ENCODE data around the gene MUC5B. TPM values are rescaled to one million over a fixed set of nuclear protein-coding genes. Genes with fewer than 3 reads are reported as not detected.

MUC5B gene
- total and polyA plus RNA-seq, 11 donors: 0.01 TPM; not detected in 10

GRCh38 chr11:1299621-1300020 is 76.8 kb downstream of the MUC5B start:
- Histone ChIP-seq H3K9me3 (no peaks in the 10 kb centered on the region), H3K27me3 (no peaks in the 10 kb centered on the region), H3K36me3 (peaks cover 0 to 33% (median 11%) of the 10 kb centered on the region in 9 donors), H3K4me3 (no peak overlapping the region), H3K4me1 (peaks cover 0 to 57% (median 43%) of the 10 kb centered on the region in 12 donors), H3K27ac (peak overlapping the region in 4 of 12 donors; percentile 9 to 63 (median 44))
- no peak for TF ChIP-seq POLR2A (IDR thresholded peaks at IDR 0.05)
- TF ChIP-seq, protein P1, sequence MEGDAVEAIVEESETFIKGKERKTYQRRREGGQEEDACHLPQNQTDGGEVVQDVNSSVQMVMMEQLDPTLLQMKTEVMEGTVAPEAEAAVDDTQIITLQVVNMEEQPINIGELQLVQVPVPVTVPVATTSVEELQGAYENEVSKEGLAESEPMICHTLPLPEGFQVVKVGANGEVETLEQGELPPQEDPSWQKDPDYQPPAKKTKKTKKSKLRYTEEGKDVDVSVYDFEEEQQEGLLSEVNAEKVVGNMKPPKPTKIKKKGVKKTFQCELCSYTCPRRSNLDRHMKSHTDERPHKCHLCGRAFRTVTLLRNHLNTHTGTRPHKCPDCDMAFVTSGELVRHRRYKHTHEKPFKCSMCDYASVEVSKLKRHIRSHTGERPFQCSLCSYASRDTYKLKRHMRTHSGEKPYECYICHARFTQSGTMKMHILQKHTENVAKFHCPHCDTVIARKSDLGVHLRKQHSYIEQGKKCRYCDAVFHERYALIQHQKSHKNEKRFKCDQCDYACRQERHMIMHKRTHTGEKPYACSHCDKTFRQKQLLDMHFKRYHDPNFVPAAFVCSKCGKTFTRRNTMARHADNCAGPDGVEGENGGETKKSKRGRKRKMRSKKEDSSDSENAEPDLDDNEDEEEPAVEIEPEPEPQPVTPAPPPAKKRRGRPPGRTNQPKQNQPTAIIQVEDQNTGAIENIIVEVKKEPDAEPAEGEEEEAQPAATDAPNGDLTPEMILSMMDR (IDR thresholded peaks at IDR 0.05): no peak
- intact Hi-C loops (cut with DNase I): loop anchor here in 3 of 10 donors (10.0 kb wide), 1 partner anchor 215 kb away; no protein-coding TSS in a partner anchor
- ATAC-seq (no peak), DNase-seq (no peak)
- WGBS, 4 donors: 80 to 92% (median 85%) methylated on average over 21 to 23 of the region's 23 CpGs

- peak overlapping the region in 2 of 12 donors; percentile 9 to 25 for H3K27ac ChIP-seq
- no peak overlapping the region for H3K4me3 ChIP-seq
Observed at GRCh38 chr11:1300121-1300520, 77.3 kb downstream of the MUC5B start.

DNA sequence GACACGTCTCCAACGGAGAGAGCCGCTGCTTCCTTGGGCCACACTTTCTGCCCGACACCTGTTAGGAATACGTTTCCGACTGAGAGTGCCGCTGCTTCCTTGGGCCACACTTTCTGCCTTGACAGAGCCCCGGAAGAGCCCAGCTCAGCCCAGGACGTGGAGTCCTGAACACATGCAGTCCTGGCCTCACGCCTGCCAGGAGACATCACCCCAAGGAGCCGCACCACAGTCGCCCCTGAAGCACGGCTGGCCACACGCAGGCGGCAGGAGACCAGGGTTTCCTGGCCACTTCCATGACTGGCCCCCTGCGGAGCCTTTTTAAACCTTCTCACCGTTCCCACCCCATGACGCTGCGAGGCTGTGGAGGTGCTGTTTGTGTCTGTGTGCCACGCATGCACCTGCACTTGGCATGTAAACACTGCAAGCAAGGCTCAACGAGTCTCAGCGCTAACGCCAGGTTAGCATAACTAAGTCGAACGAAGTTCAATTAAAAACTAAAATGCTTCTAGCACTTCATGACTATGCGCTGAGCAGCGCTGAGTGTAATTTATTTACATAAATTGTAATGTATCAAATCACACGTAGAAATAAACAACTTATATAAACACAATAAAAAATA is 77.8 kb downstream of the MUC5B start:
- DNase-seq (no peak), ATAC-seq (no peak)
- no peak overlapping the region for H3K4me3 ChIP-seq
- WGBS, 4 donors: 87 to 93% (median 91%) methylated on average over 28 of the region's 28 CpGs
- intact Hi-C loops (cut with DNase I): loop anchor here in 2 of 10 donors (10.0 kb wide), 1 partner anchor 214 kb away; no protein-coding TSS in a partner anchor
- H3K27me3 ChIP-seq: no peaks in the 10 kb centered on the region
- peak overlapping the region in 2 of 12 donors; percentile 9 to 25 for H3K27ac ChIP-seq
- TF ChIP-seq POLR2A (IDR thresholded peaks at IDR 0.05): no peak
- peaks cover 0 to 34% (median 5%) of the 10 kb centered on the region in 9 donors for H3K36me3 ChIP-seq
- peaks cover 0 to 63% (median 46%) of the 10 kb centered on the region in 12 donors for H3K4me1 ChIP-seq
- no peaks in the 10 kb centered on the region for H3K9me3 ChIP-seq

More at GRCh38 chr11:1300121-1300520, 77.3 kb downstream of the MUC5B start:
- TF ChIP-seq POLR2A (IDR thresholded peaks at IDR 0.05): no peak
- TF ChIP-seq, protein P1 (IDR thresholded peaks at IDR 0.05): no peak
- Histone ChIP-seq H3K9me3 (no peaks in the 10 kb centered on the region), H3K27me3 (no peaks in the 10 kb centered on the region), H3K36me3 (peaks cover 0 to 34% (median 8%) of the 10 kb centered on the region in 9 donors), H3K4me1 (peaks cover 0 to 62% (median 44%) of the 10 kb centered on the region in 12 donors)
- intact Hi-C loops (cut with DNase I): loop anchor here in 2 of 10 donors (10.0 kb wide), 1 partner anchor 215 kb away; no protein-coding TSS in a partner anchor
- 67 to 85% (median 73%) methylated on average over 7 of the region's 7 CpGs for WGBS, 4 donors
- ATAC-seq (no peak), DNase-seq (no peak)

DNA sequence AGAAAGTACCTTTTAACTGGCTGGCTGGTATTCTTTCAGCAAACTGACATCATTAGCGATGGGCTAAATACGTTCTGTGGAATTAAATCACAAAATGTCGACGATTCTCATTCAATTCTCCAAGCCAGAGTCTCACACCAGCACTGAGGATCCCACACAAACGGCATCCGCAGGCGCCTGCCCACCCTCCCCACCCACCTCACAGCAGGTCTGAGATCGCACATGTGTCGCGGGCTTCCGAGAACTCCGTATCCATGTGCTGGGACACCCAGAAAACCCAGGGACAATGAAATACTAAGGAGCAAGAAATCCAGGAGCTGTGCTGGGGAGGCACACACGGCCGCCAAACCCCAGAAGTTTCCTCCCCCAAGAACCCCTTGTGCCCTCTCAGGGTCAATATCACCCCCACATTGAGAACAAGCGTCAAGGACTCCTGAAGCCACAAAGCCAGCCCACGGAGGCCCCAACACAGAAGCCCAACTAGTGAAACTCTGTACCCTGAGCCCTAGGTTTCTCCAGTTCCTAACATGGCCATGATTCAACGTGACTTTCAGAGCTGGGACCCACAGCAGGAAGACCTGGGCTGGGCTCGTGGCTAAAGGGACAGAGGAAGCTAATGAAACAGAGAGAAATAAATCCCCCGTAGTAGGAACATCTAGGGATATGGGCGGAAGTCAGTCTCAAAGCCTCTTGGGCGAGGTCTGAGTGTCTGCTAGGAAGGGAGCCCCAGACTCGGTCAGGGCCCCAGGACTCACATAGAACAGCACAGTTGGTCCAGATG is 78.5 kb downstream of the MUC5B start:
- peaks cover 0 to 32% (median 5%) of the 10 kb centered on the region in 9 donors for H3K36me3 ChIP-seq
- H3K27ac ChIP-seq: no peak overlapping the region
- no peak for TF ChIP-seq POLR2A (IDR thresholded peaks at IDR 0.05)
- TF ChIP-seq, protein P1 (IDR thresholded peaks at IDR 0.05): no peak
- H3K9me3 ChIP-seq: no peaks in the 10 kb centered on the region
- no peak overlapping the region for H3K4me3 ChIP-seq
- ATAC-seq (no peak), DNase-seq (no peak)
- 90 to 94% (median 92%) methylated on average over 22 of the region's 22 CpGs for WGBS, 4 donors
- H3K27me3 ChIP-seq: no peaks in the 10 kb centered on the region
- peaks cover 0 to 63% (median 48%) of the 10 kb centered on the region in 12 donors for H3K4me1 ChIP-seq
- intact Hi-C loops (cut with DNase I): loop anchor here in 2 of 10 donors (10.0 kb wide), 1 partner anchor 213 kb away; no protein-coding TSS in a partner anchor

All from heart left ventricle (tissue), 16 donors.